Measurements from ENCODE around the gene PDE1C. TPM values are rescaled to one million over a fixed set of nuclear protein-coding genes. Genes with fewer than 3 reads are reported as not detected.
A peak's percentile ranks its signal among the peaks of the same experiment; 100 is the strongest.

PDE1C gene
- total RNA-seq: 1 to 10 TPM; 1.2 to 2.8 (median 2.2) TPM
- polyA plus RNA-seq: 1 to 10 TPM; 1.5 to 4.2 TPM

- 0 to 1% methylated on average over 85 to 88 of the region's 88 CpGs for WGBS, 2 donors
- peak within 1 kb of the TSS; percentile 26 to 56 (median 34) for H3K4me3 ChIP-seq
- ATAC-seq (peak; percentile 46 to 77 (median 74)), DNase-seq (peak in 3 of 6 donors; percentile 20 to 63 (median 56)), FAIRE-seq (no peak)
- no peaks in the 10 kb centered on the region for H3K9me3 ChIP-seq
- H3K27ac ChIP-seq: peak within 1 kb of the TSS in 3 of 4 donors; percentile 3 to 41 (median 39)
- TF ChIP-seq CTCF (IDR thresholded peaks at IDR 0.05): no peak
- no peaks in the 10 kb centered on the region for H3K27me3 ChIP-seq
- H3K4me1 ChIP-seq: no peaks in the 10 kb centered on the region
- intact Hi-C loops (cut with DNase I): no loop called here
- no peaks in the 10 kb centered on the region for H3K36me3 ChIP-seq
Observed at GRCh38 chr7:32070406-32071360, at the start of gene PDE1C. Gene PDE1C, minus strand, starts transcription at chr7:32070407.

- peak in 1 of 6 donors; percentile 48 for DNase-seq
- H3K4me1 ChIP-seq: no peaks in the 10 kb centered on the region
Observed at GRCh38 chr7:32119790-32120196, 49.6 kb upstream of the PDE1C start.

GRCh38 chr7:32117837-32118236, 47.6 kb upstream of the PDE1C start:
- WGBS, 2 donors: 47 to 81% methylated on average over 2 of the region's 2 CpGs
- Histone ChIP-seq H3K36me3 (no peaks in the 10 kb centered on the region), H3K4me1 (no peaks in the 10 kb centered on the region), H3K27me3 (no peaks in the 10 kb centered on the region), H3K27ac (no peak overlapping the region), H3K4me3 (no peak overlapping the region), H3K9me3 (no peaks in the 10 kb centered on the region)
- FAIRE-seq (no peak), DNase-seq (no peak), ATAC-seq (no peak)
- no peak for TF ChIP-seq CTCF (IDR thresholded peaks at IDR 0.05)
- intact Hi-C loops (cut with DNase I): no loop called here

More at GRCh38 chr7:32119790-32120196, 49.6 kb upstream of the PDE1C start:
- ATAC-seq (no peak), FAIRE-seq (no peak)
- Histone ChIP-seq H3K36me3 (no peaks in the 10 kb centered on the region), H3K4me3 (no peak overlapping the region), H3K9me3 (no peaks in the 10 kb centered on the region), H3K27me3 (no peaks in the 10 kb centered on the region), H3K27ac (no peak overlapping the region)
- WGBS, 2 donors: 66 to 71% methylated on average over 8 of the region's 8 CpGs
- TF ChIP-seq CTCF (IDR thresholded peaks at IDR 0.05): no peak
- intact Hi-C loops (cut with DNase I): no loop called here

GRCh38 chr7:32116436-32116835, 46.2 kb upstream of the PDE1C start:
- Histone ChIP-seq H3K27ac (no peak overlapping the region), H3K4me1 (no peaks in the 10 kb centered on the region), H3K9me3 (no peaks in the 10 kb centered on the region), H3K36me3 (no peaks in the 10 kb centered on the region), H3K4me3 (no peak overlapping the region), H3K27me3 (no peaks in the 10 kb centered on the region)
- intact Hi-C loops (cut with DNase I): no loop called here
- TF ChIP-seq CTCF (IDR thresholded peaks at IDR 0.05): no peak
- ATAC-seq (no peak), DNase-seq (no peak), FAIRE-seq (no peak)

- H3K27me3 ChIP-seq: no peaks in the 10 kb centered on the region
- 67 to 71% methylated on average over 1 of the region's 1 CpG for WGBS, 2 donors
- no peak overlapping the region for H3K27ac ChIP-seq
- no peak for FAIRE-seq
- no peak for DNase-seq
- intact Hi-C loops (cut with DNase I): no loop called here
- ATAC-seq: no peak
- no peaks in the 10 kb centered on the region for H3K4me1 ChIP-seq
- no peaks in the 10 kb centered on the region for H3K9me3 ChIP-seq
- no peaks in the 10 kb centered on the region for H3K36me3 ChIP-seq
- no peak for TF ChIP-seq CTCF (IDR thresholded peaks at IDR 0.05)
- H3K4me3 ChIP-seq: no peak overlapping the region
Observed at GRCh38 chr7:32115831-32116230, 45.6 kb upstream of the PDE1C start.

Data from pancreas (tissue), 10 donors.